GM20000 (cell line): Measurements from ENCODE around the gene COL4A2.

Experiments used
- DNase-seq: peaks from one replicate; pipeline ENCODE4 v3.0.0; 2012; ENCODE audit warnings: low spot score
- TF ChIP-seq, protein P1 (sequence below): IDR thresholded peaks from 2 replicates; pipeline ENCODE4 v1.5.1; 2012; ENCODE audit warnings: mild to moderate bottlenecking, control low read depth; ENCODE audit errors: extremely low read depth, missing control alignments

Gene COL4A2

DNA sequence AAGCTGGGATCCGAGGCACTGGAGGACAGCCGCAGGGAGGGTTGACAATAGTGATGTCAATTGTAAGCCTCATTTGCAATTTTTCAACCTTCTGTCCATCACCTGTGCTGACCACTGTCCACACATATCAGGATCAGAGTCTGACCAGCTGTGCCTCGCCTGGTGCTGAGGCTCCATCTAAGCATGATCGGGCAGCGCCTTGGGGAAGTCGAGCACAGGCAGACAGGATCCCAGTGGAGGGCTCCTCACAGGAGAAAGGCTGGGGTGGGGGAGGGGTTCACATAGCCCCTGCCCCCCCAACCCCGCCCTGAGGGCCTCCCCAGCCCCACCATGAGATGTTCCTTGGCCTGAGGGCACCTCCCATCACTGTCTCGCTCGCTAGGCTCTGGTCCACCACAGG lies 194.1 kb downstream of the COL4A2 start:
- DNase-seq: no peak
- TF ChIP-seq, protein P1, sequence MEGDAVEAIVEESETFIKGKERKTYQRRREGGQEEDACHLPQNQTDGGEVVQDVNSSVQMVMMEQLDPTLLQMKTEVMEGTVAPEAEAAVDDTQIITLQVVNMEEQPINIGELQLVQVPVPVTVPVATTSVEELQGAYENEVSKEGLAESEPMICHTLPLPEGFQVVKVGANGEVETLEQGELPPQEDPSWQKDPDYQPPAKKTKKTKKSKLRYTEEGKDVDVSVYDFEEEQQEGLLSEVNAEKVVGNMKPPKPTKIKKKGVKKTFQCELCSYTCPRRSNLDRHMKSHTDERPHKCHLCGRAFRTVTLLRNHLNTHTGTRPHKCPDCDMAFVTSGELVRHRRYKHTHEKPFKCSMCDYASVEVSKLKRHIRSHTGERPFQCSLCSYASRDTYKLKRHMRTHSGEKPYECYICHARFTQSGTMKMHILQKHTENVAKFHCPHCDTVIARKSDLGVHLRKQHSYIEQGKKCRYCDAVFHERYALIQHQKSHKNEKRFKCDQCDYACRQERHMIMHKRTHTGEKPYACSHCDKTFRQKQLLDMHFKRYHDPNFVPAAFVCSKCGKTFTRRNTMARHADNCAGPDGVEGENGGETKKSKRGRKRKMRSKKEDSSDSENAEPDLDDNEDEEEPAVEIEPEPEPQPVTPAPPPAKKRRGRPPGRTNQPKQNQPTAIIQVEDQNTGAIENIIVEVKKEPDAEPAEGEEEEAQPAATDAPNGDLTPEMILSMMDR: no peak

DNA sequence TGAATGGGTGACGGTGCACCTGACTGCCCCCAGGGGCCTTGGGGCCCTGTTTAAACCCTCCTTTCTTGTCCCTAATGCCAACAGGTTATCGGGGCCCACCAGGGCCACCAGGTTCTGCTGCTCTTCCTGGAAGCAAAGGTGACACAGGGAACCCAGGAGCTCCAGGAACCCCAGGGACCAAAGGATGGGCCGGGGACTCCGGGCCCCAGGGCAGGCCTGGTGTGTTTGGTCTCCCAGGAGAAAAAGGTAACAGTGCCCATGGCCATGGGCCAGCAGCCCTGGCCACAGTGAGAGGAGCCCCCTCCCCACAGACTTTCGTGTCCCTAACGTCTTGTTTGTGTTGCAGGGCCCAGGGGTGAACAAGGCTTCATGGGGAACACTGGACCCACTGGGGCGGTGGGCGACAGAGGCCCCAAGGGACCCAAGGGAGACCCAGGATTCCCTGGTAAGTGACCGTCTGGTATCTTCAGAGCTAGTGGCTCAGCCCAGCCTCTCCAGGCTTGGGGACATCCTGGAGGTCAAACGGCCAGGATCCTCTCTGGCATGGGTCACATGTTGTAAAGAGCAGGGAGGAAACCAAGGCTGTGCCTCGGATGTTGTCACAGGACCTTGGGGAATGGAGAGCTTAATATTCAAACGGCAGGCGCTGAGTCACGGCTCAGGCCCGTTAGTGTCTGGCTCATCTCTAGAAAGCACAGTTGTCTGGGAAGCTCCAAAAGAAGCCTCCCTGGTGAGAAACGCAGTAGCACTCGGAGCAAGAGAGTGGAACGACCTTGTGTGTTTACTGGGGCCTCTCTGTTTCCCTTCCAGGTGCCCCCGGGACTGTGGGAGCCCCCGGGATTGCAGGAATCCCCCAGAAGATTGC lies 196.2 kb downstream of the COL4A2 start:
- TF ChIP-seq, protein P1: no peak
- DNase-seq: no peak

DNA sequence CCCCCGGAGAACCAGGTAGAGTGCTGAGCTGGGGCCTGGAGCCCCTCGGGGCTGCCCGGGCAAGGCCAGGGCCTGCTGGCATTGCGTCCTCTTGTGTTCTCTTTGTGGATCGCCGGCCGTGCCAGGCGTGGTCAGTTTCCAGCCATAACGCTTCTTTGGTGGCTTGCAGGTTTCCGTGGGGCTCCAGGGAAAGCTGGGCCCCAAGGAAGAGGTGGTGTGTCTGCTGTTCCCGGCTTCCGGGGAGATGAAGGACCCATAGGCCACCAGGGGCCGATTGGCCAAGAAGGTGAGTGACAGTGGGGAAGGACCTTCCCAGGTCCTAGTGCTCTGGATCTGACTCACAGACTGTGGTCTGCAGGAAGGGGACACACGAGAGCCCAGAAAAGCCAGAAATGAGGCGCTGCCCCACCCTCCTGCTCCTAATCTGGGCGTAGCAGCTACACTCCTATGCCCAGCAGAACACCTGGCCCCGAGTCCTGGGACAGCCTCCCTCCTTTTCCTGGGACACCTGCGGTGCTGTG lies 197.0 kb downstream of the COL4A2 start:
- TF ChIP-seq, protein P1: no peak
- no peak for DNase-seq

DNA sequence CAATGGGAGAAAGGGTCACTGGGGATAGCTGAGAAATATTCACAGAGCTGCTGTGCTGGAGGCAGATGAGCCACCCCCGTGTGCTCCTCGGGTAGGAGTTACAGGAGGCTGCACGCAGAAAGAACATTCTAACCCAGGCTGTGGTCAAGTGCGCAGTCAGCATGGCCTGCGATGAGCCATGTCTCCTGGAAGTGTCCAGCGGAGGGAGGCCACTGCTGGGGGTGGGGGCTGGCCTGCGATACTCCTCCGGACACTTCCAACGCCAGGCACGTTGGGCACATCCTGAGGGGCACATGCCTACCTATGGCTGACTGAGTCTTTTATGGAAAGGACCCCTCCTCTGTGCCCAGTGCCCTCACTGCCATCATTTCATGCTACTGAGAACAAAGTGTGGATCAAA lies 198.5 kb downstream of the COL4A2 start:
- DNase-seq: no peak
- TF ChIP-seq, protein P1: no peak

DNA sequence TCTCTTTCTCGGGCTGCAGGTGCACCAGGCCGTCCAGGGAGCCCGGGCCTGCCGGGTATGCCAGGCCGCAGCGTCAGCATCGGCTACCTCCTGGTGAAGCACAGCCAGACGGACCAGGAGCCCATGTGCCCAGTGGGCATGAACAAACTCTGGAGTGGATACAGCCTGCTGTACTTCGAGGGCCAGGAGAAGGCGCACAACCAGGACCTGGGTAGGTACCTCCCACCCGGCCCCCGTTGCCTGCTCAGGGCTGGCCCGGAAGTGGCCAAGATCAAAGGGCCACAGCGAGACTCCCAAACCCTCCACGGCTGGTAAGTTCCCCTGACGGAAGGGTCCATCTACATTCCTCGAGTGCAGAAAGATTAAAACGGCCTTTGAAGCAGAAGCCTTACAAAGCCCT lies 199.3 kb downstream of the COL4A2 start:
- TF ChIP-seq, protein P1: no peak
- DNase-seq: no peak

DNA sequence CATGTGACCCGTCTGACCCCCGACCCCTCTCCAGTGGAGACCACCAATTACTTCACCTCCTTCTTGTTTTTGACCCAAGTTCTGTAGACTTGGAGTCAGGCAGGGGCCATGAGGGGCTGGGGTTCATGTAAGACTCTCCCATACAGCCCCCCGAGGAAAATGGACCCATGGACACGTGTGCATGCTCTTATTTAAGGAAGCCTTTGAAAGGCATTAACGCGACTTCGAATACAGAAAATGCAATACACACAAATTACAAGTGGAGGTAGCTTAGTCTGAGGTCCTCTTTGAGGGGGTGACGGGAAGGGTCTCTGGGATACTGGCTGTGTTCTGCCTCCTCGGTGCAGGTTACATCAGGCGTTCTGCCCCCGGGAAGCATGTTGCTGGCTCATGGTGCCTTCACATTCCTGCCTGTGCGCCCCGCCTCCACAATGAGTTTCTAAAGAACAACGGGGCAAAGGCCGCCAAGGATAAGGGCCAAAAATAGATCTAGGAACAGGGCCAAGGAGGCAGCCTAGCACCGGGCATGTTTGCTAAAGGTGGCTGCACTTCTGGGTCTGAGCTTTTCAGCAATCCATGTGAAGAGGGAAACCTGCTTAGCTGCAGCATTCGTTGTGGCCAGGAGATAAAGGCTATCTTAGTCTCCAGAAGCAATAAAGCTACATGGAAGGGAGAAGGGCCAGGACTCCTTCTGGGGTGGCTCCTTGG lies 199.9 kb downstream of the COL4A2 start:
- TF ChIP-seq, protein P1: no peak
- DNase-seq: no peak
